ENCODE data around the gene FRMD8.

FRMD8 gene

DNA sequence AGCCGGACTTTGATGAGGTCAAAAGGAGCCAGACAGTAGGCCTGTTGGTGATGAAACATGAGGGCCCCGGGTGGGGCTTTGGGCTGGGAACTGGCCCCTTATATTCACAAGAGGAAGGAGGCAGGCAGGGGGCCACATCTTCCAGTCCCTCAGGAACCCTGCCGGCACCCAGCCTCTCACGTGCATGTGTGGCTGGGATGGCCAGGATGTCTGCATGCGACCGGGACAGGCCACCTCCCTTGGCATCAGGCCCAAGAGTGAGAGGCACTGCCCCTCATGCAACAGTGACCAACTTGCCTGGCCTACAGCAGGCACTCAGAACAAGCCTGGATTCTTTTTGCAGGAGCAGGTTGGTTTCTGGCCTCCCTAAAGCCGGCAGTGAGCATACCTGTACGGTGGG, 9.4 kb upstream of the FRMD8 start:
- no peak for DNase-seq

DNA sequence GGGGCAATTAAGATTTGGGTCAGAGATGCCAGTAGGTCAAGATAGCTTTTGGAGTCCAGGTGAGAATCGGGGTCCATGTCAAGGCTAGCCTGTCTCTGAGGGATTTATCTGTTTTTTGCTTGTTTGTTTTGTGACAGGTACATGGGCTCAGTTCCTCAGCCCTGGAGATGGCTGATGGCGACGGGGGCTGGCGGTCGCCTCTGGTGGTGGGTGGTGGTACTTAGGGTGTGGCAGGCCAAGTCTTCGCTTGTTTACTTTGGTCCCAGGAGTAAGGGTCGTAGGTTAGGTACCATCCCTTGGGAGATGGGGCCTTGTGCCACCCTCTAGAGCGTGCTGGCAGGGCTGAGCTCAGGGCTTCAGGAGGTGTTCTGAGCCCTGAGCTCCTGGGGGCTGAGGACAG, 8.7 kb upstream of the FRMD8 start:
- DNase-seq, result no peak

DNA sequence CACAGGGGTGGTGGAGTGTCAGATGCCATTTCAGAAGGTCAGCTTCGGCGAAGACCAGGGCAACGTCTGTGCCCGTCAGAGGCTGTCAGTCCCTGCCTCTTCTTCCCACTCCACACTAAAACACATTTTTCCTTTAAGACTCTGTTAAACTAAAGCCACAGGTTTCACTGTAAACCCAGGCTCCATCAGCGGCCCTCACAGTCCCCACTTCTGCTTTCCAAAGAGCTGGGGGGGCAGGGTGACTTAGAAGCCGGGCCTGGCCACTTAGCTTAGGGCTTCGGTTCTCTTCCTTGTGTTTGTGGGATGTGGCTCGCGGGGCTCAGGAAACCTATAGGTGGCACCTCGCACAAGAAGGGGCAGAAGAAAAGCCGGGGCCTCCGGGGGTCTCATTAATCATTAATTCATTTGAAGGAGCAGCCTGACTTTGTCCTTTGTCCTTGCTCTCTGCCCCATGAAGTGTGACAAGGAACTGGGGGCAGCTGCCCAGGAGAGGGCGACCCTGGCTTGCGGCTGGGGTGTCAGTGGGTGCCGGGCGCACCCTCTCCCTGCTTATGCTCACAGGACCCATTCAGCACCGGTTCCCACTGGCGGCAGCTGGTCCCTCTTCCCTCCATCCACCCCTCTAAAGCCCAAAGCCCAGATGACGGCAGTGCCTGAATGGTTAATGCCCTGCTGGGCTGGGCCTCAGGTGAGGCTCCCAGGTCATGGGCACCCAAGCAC, 8.1 kb upstream of the FRMD8 start:
- DNase-seq, result no peak

DNA sequence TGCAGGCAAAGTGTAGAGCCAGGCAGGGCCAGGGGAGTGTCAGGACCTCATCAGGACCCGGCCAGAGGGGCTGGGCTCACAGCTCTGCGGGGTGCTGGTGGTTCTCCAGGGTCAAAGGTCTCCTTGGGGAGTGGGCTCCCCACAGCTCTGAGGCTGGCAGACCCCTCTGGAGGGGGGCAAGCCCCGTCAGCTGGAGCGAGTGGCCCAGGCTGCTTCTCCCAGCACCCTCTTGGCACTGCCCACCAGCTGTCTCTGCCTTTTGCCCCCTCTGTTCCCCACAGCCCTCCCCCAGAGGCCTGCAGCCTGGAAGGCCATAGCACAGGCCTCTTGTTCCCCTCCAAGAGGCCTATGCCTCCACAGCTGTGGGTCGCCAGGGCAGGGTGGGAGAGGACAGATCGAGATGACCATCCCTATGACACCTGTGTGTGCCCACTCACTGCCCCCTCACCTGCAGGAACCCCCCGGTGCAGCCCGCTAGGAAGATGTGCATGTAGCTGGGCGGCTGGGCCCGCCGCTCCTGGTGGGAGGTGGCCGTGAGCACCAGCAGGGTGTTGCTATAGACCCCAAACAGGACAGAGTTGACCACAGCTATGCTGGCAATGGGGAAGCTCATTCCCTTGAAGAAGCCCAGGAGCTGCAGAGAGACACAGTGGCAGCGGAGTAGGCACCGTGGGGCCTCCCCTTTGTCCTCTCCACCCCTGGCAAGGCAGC, 7.4 kb upstream of the FRMD8 start:
- no peak for DNase-seq

DNA sequence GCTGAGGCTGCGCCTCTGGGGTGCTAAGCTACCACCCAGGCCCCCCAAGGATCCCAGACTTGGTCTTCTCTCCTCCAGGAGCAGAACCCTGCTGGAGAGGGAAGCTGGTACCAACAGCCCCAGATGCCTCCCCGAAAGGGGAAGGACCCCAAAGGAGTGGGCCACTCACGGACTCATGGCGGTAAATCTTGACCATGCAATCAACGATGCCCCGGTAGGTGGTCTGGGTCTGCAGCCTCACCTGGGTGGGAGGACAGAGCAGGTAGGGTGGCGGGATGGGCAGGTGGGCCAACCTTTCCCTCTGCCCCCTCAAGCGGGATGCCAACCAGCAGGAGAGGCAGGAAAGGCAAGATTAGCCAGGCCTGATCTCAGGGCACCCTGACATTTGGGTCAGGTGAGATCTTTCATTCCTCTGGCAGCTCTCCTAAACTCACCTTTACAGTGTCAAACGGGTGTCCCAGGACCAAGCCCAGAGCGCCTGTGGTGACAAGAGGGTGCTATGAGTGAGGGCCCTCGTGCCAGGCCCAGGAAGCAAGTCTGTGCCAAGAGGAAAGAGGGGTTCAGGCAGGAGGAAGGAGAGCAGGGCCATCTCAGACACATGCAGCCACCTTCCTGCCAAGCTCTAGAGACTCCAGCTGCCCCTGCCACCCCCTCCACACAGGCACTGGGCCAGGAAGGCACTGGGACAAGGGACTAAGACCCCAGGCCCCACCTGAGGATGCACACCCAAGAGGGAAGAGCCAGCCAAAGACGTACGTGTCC, 6.6 kb upstream of the FRMD8 start:
- no peak for DNase-seq

DNA sequence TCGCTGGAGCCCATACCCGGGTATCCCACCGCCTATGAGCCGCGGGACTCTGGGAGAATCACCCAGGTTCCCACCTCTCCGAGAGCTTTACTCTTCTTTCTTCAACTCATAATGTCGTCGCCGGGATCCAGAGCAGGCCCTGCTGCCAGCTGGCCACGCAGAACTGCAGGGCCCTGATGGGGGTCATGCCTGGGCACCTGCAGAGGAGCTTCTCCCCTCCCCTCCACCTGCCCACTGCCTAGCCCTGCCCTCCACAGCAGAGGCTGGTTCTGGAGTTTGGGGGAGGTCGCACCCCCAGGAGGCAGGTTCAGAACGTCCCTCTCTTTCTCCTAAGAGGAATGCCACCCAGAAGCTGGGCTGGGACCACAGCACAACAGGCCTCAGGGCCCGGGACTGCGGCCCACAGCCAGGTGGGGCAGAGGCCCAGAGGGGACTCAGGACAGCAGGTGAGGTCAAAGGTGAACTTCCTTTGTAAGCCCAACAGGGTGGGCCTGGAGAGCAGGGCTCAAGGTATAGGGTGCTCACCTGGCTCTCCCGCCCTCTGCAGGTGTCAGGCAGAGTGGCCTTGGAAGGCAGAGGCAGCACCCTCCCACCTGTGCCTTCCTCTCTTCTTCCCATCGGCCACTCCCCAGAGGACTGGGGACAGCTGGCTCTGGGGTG, 5.8 kb upstream of the FRMD8 start:
- DNase-seq, result no peak

DNA sequence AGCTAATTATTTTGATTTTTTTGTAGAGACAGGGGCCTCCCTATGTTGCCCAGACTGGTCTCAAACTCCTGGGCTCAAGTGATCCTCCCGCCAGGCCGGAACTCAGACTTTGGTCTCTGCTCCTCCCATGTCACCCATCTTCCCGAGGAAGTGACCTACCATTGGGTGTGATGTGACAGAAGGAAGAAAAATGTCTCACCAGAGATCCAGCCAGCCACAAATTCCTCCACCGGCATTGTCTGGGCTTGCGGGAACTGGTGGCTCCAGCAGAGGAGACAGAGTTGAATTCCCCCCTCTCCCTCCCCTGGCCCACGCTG, 4.8 kb upstream of the FRMD8 start:
- DNase-seq, result no peak

DNA sequence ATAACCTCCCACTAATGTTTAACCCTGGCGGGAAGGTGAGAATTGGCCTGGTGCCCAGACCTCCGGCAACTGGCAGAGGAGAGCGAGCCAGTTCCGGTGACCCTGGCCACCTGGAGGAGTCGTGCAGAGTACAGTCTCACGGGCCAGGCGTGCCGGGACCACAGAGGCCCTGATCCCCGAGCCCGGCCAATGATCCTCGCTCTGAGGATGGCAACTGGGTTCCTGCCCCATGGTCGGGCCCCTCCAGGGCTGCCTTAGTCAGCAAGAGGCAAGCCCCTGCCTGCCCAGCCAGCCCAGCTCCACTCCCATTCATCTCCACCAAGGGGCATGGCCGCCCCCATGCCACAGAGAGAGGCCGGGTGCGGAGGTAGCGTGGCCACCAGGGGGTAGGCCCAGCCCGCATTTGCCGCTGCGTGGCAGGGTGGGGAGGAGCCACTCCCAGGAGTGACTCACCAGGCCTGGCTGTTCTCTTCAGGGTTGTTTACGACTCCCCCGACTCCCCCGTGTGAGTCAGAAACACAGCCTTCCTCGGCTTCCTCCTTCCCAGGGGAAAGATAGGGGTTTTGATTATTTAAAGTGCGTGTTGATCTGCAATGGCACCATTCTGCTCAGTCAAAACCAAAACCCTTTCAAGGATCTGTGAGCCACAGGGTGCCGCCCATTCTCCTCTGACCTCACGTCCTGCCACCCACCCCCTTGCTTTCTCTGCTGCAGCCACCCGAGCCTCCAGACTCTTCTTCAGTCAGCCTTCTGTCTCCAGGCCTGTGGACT, 4.2 kb upstream of the FRMD8 start, which contains the start of gene SLC25A45:
SLC25A45 (minus strand) TSS at position 614 of the 771 bp plus-strand sequence. CDS start 695 bp downstream, outside the sequence.
- DNase-seq, result peak; percentile 94

DNA sequence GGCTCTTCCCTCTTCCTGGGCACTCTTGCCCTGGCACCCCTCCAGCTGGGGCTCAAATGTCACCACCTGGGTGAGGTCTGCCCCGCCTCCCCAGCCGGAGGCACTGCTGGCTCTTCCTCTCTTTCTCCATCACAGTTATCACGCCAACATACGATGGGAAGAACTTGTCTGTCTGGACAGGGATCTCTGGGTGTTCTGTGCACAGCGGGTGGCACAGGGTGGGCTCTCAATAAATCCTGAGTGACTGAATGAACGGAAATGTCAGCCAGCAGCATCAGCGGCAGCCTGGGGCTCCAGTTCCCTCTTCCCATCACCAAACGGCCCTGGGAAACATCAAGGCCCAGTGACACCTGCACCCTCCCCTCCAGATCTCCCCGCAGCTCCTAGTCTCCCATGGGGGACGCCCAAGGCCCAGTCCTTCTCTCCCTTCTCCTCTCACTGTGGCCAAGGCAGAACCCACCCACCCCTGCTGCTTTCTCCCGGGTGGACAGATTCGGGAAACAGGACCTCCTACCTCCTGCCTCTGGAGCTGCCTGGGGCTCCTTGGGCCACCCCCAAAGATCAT, 3.6 kb upstream of the FRMD8 start:
- DNase-seq, result no peak

DNA sequence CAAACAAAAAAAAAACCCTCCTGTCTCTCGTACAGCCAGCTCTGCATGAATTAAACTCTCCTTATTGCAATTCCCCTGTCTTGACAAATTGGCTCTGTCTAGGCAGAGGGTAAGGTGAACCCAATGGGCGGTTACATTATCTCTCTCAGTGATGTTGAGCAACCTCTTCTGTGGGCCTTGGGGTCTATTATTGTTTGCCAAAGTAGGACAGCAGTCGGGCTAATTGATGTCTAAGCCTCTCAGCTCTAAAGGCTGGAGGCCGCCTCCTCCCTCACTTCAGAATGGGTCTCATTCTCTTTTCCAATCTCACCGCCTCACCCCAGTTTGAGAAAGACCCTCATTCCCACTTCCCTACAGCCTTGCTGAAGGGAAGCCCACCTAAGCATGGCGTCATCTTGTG, 2.7 kb upstream of the FRMD8 start:
- no peak for DNase-seq

DNA sequence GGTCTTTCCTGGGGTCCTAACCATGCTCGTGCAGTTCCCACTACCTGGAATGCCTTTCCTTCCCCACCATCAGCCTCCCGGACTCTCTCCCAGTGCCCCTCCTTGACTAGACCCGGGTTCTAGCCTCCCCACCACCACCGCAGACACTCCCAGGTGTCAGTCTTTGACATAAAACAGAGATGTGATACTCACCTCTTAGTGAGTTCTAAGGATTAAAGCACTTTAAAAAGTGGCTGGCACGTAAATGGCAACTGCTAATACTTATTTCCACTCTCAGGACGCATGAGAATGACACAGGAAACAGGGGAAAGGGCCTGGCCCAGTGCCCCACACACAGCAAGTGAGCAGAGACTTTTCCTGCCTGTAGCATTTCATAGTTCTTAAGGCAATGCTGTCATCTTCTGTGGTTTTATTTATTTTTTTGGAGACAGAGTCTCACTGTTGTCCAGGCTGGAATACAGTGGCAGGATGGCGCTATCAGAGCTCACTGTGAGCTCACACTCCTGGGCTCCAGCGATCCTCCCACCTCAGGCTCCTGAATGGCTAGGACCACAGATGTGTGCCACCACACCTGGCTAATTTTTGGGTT, 2.0 kb upstream of the FRMD8 start:
- no peak for DNase-seq

DNA sequence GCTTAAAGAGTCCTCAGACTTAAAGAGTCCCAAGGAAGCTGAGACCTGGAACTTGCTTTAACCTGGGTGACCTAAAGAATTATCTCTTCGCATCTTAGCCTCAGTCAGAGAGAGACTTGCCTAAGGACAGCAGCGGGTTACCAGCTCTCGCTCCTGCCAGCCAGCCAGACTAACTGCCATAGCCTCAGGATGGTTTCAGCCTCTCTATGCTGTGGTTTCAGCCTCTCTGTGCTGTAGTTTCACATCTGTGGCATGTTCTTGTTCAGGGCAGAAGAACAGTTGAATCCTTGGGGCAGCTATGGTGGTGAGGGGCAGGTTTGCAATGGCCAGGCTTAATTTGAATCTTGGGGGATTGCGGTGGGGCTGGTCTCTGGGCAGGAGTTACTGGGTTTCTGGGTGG, 2.3 kb downstream of the FRMD8 start:
- no peak for DNase-seq

DNA sequence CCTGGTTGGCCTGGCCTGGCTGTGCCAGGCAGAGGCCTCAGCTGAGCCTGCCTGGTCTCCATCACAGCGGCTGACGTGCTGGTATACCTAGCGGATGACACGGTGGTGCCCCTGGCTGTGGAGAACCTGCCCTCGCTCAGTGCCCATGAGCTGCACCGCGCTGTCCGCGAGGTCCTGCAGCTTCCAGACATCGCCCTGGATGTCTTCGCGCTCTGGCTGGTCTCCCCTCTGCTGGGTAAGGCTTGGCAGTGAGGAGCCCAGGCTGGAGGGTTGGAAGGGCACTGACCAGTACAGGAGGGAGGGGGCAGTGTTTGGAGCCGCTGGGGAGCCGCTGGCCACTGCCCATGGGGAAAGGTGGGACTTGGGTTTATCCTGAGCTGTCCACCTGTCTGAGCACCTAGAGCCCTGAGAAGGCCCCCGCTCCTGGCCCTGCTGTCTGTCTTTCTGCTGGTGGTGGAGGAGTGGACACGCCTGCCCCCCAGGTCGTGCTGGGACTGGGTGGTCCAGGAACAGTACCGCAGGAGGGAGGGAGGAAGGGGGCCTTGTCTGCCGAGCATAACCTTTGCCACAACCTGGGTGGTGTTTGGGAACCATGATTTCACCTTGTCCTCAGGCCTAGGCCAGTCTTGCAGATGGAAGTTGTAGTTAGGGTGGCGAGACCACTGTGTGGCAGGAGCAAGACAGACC, 3.0 kb downstream of the FRMD8 start:
- DNase-seq, result no peak

DNA sequence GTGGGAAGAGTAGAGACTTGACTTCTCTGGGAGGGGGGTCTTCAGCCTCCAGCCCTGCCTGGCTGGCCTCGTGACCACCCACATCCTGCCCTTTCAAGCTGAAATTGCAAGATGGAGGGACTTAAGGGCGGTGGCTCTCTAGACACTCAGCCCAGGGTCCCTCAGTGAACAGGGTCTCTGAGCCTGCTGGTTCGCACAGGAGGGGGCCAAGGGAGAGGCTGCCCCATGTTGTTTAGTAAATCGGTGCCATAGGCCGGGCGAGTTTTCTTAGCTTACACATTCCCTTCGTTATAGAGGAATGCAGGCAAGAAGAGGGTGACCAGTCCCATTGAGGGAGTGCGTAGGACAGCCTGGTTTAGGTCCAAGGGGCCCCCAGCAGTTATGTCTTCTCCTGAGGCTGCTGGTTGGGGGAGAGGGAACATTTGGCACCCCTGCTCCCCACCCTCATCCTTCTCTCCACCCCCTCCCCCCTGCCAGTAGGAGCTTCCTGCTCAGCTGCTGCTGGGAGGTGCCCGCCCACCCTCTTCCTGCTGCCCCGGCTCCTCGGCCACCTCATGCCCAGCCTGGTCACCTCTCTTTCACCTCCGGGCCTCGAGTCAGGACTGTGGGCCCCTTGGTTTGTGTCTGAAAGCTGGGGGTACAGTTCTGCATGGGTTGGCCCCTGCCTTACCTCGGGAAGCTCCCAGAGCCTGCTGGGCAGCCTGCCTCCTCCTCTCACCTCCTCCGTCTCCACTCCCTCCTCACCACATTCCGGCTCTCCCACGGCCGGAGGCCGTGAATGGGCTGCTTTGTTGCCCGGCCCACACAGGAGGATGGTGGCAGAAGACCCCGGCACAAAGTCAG, 3.9 kb downstream of the FRMD8 start:
- no peak for DNase-seq

DNA sequence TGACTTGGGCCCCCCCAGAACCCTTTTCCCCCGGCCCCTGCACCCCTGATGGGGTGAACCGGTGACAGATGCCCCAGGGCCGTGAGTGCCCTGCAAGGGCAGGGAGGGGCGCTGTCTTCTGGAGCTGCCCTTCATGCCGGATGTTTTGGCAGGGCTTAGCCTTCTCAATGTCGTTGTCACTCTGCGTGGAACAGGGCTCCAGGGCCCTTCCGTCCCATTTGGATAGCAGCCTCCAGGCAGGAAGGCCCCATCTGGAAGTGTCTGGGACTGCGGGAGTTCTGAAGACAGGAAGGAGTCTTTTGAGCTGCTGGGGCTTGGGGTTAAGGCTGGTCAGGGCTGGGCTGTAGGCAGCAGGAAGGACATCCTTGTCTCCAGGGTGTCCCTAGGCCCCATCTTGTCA, 4.6 kb downstream of the FRMD8 start:
- no peak for DNase-seq

DNA sequence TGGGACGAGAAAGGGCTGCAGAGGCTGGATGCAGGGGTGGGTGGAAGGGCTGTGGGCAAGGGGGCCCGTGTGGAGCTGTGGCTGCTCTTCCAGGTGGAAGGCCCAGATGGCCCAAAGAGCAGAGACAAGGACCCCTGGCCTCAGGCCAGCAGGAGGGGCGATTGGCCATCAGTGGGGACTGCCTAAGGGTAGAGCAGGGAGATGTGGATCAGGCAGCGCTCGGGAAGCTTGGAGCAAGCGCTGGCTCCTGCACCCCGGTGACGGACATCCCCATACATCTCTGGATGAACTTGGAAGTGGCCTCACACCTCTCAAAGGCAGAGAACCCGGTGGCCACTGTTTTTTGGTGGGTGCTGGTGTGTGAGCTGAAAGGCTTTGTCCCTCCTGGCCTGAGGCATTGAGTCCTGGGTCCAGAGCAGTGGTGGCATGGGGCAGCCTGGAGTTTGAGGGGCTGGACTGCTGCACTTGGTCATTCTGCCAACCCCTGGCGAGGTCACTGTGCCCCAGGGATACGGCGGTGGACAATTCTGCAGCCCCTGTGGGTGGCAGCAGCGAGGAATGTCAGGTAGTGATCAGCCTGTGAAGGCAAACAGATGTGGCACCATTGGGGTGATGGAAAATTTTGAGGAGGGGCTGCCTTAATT, 5.9 kb downstream of the FRMD8 start:
- no peak for DNase-seq

DNA sequence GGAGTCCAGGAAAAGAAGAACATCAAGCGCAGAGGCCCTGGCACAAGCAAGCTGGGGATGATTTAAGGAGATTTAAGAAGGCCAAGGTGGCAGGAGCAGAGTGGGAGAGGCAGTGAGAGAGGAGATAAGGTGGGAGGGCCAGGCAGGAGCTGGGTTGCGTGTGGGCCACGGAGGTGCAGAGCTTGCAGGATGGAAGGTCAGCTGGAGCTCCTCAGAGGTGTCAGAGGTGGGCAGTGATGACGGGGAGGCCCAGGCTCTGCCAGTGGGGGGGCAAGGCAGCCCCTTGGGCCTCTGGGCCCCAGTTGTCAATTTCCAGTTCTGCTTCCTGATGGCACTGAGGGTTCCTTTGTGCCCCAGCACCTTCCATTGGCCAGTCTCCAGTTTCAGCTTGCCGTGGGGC, 6.5 kb downstream of the FRMD8 start:
- DNase-seq, result no peak

DNA sequence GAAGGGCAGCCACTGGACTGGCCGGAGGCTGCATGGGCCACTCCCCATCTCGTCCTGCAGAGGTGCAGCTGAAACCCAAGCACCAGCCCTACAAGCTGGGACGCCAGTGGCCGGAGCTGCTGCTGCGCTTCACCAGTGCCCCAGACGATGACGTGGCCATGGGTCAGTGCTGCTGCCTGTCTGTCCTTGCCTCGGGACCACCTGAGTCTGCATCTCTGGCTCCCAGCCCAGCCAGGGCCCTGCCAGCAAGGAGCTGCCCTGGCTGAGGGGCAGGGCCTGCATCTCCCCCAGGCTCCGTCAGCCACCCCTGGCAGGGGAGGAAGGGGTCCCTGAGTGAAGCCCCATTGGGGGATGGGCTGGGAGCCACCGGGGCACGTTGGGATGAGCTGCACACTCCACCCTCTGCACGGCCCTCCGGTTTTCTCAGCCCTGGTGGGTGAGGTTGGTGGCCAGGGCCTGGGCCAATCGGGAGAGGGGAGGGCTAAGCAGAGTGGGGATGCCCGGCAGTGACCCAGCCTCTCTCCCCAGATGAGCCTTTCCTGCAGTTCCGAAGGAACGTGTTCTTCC, 7.2 kb downstream of the FRMD8 start:
- DNase-seq, result no peak

DNA sequence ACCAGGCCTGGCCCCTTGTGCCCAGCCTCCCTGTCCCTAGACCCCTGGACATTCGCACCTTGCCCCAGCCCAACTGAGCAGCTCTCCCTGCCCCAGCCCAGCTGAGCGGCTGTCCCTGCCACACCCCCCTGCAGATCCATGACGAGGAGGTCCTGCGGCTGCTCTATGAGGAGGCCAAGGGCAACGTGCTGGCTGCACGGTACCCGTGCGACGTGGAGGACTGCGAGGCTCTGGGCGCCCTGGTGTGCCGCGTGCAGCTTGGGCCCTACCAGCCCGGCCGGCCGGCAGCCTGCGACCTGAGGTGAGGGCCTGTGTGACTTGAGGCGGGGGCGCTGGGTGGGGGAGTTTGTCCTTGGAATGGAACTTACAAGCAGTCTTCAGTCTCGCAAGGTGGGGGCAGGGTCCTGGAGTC, 7.7 kb downstream of the FRMD8 start:
- no peak for DNase-seq
